Stimulated activated CD8-positive, alpha-beta memory T cell treated with anti-CD3 and anti-CD28 coated beads, Interleukin-12 subunit alpha, Interleukin-12 subunit beta, amount 100 ng/mL, for 4 hours (primary cell): Measurements from ENCODE around the gene IGF2BP1.
"Not testable (repeated sequence)": the region's sequence is repeated elsewhere in the genome, so short reads cannot be mapped to it uniquely, and the experiment has no call there.

Experiments used
- DNase-seq: peaks from one replicate; pipeline ENCODE4 v3.0.0-alpha.2; 2020; ENCODE audit warnings: low read depth

Gene IGF2BP1

DNA sequence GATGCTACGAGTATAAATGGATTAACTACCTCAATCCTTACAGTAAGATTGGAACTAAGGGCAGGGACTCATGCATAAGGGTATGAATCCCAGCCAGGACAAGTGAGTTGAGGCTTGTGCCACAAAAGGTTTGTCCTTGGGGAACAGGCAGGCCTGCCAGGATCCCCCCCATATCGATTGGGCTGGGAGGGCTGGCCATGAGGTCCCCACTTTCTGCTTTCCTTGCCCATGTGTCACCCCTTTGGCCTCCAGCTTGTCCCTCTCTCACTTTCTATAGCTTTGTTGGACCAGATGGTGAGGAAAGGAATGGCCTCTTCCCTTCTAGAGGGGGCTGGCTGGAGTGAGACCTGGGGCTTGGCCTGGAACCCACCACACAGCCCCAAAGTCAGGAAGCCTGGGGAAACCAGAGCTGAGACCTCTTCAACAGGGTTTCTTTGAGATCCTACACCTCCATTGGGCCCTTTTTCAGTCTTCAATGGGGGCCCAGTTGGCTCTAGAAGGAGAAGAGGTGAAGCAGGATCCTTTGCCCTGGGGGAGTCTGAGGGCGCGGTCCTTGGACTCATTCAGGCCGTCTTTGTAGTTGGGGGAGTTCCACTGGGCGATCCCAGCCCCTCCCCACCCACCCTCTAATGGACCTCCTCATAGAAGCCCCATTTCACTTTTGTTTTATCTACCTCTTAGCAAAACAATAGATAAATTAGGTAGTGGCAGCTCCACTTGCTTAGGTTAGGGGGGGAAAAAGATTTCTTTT is 57.3 kb downstream of the IGF2BP1 start:
- no peak for DNase-seq

DNA sequence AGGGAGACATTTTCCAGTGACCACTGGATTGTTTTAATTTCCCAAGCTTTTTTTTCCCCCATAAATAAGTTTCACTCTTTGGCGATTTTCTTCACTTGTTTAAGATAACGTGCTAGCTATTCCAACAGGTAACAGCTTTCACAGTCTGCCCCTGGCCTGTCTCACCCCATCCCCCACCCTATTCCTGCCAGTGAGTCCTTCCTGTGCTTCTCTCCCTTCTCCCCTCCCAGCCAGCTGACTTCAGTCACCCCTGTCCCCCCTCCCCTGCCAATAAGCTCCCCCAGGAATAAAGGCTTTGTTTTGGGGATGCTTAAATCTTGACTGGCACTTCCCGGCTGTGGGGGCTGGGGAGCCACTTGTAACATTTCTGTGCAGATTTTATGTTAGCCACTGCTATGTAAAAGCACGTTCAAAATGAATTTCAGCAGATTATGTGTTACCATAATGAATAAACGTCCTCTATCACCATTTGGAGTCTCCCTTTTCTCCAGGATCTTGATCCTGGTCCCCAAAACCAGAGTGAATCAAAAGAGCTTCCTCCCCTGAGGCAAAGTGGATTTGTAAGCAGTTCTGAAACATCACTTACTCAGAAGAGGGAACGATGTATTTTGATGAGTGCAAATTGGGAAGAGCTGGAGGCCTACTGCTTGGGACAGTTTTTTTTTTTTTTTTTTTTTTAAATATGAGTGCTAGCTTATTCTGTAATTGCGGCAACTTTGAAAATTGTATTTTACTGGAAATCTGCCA is 58.2 kb downstream of the IGF2BP1 start:
- DNase-seq: no peak

DNA sequence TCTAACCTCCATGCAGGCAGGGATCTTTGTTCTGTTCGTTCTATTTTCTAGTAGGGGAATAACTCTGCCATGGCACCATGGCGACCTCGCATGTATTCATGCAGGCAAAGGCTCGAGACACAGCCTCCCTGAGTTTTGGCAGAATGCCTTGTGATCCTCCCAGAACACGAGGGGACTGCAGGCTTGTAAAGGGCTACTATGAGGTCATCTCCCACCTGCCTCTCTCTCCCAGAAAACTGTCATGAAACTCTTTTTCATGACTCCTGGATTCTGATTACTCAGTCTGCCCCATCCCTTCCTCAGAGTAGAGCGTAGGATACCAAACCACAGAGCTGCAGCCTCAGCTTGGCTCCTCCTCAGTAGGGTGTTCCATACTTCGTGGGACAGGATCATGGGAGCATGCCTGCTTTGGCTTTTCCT is 64.3 kb downstream of the IGF2BP1 start:
- DNase-seq: no peak

DNA sequence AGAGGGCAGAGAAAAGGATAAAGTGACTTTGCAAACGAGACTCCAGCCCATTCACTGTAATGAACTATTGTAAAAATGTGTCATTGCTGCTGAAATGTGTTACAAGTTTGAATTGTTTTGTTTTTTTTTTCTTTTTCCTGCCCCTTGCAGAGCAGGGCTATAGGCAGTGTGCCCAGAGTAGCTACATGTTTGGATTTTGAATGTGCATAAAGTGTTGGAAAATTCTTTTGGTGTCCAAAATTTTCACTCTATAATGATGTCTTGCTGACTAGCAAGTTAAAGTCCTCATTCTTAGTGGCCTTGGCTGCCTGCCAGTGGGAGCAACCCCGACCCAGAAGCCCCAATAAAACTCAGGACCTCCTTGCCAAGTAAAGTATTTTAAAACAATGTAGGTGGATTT is 66.5 kb downstream of the IGF2BP1 start:
- no peak for DNase-seq

DNA sequence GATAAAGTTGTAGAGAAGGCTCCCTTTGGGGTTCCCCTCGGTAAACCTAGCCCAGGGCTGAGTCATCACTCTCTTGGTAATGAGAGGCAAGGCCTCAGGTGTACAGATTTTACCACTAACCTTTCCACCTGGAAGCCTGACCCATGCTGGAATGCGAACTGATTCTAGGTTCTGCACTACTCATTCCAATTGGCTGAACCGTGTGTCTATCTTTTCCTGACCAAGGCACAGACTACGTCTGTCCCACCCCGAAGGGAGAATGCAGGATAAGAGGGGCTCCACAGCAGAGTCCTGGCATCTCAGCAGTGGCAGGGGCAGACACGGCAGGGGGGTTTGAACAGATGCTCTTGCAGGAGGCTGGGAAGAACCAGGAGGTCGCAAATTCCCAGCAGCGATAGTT is 70.0 kb downstream of the IGF2BP1 start:
- DNase-seq: no peak

DNA sequence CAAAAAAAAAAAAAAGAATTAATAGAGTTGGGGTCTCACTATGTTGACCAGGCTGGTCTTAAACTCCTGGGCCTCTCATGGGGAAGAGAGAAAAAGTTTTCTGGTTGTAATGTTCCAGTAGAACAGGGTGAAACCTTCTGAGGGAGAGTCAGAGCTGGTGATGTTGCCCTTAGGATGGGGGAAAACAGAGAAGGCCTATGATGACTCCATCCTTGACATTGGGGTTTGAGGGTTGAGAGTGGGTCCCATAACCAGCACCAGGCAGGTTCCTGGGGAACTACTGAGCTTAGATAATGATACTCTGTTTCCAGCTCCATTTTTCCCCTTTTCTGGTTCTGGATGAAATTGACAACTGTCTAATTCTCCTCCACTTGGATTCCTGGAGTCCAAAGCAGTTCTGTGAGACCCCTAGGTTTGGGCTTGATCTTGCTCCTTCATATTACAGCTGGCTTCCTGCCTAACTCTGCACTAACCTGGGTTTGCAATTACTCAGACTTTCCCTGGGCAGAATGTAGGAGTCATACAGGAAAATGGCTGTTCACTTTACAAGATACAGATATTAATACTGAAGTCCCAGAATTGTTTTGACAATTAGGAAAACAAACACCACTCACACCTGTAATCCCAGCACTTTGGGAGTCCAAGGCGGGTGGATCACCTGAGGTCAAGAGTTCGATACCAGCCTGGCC is 72.5 kb downstream of the IGF2BP1 start:
- no peak for DNase-seq

DNA sequence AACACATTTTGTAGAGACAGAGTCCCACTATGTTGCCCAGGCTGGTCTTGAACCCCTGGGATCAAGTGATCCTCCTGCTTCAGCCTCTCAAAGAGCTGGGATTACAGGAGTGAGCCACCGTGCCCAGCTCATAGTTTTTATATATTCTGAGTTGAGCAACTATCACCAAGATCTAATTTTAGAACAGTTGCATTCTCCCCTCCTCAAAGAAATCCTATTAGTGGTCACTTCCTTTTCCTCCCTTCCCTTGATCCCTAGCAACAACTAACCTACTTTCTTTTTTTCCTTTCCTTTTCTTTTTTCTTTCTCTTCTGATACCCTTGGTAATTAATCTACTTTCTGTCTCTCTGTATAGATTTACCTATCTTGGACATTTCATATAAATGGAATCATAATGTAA is 73.9 kb downstream of the IGF2BP1 start:
- DNase-seq: no peak

DNA sequence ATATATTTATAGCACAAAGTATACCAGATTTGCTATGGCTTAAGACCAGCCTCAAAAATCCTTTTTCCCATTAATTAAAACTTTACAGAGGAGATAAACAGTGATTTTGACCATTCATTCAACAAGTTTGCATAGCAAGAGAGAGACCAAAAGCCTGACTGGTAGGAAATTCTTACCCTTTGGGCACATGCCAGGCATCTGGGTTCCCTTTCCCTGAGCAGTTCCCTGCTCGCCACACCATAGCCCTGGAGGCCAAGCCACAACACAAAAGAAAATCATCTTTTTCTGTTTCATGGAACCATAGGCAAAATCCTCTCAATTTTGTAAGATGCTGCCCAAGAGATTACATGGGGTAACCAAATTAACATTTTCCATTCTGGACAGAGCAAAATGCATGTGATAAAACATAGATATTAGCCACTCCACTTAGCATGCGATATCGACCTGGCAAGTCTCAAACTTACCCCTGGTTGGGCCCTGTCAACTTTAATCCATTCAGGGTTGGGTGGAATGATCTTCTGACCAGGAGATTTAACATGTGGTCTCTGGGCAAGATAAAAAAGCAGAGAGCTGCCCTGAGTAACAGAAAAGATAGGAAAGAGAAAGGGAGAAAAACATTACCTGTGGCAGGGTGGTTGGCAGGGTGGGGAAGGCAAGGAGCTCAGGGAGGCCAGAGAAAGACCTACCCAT is 77.8 kb downstream of the IGF2BP1 start:
- no peak for DNase-seq

DNA sequence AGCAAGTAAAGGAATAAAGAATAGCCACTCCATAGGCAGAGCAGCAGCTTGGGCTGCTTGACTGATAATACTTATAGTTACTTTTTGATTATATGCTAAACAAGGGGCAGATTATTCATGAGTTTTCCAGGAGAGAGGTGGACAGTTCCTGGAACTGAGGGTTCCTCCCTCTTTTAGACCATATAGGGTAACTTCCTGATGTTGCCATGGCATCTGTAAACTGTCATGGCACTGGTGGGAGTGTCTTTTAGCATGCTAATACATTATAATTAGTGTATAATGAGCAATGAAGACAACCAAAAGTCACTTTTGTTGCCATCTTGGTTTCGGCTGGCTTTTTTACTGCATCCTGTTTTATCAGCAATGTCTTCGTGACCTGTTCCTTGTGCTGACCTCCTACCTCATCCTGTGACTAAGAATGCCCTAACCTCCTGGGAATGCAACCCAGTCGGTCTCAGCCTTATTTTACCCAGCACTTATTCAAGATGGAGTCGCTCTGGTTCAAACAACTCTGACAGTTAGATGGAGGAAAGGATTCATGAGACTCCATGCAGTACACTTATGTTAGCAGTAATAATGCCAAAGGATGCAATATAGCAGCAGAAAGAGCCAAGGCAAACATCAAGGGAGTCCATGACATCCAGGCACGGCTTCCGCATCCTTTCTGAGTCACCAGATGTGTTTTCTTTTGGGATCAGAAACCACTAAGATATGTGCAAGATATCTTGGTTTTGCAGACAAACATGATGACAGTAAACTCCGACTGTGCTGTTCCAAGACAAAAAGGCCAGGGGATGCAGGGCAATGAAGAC is 79.6 kb downstream of the IGF2BP1 start:
- no peak for DNase-seq

DNA sequence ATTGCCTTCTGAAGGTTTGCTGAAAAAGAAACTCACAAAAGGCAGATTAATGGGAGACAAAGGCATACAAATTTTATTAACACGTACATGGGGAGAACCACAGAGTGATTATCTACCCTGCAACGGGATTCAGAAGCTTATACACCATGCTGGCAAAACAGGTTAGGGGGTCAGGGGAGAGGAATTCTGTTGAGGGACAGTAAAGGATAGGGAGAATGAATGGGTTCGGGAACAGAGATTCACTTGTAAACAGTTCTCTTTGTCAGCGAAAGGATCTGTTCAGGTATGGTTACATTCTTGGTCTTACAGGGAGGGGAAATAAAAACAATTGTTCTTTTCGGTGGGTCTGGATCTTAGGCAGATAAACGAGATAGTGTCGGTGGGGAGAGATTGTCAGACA is 81.1 kb downstream of the IGF2BP1 start:
- no peak for DNase-seq

DNA sequence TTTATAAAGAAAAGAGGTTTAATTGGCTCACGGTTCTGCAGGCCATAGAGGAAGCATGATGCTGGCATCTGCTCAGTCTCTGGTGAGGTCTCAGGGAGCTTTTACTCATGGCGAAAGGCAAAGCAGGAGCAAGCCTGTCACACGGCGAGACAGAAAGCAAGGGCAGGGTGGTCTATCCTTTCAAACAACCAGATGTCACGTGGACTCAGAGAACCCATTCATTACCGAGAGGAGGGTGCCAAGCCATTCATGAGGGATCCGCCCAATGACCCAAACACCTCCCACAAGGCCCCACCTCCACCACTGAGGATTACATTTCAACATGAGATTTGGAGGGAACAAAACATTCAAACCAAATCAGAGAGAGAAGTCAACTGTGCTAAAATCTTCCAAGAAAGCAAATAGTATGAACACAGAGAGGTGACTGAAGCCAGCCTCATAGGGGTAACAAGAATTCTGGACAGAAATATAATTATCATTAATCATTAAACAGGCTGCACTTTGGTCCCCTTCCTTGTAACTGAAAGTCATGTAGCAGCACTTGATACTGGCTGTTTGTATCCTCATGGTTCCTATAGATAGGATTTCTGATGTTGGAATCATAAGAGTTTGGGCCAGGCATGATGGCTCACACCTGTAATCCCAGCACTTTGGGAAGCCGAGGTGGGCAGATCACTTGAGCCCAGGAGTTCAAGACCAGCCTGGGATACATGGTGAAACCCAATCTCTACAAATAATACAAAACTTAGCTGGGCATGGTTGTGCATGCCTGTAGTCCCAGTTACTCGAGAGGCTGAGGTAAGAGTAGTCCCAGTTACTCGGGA is 82.9 kb downstream of the IGF2BP1 start:
- no peak for DNase-seq

DNA sequence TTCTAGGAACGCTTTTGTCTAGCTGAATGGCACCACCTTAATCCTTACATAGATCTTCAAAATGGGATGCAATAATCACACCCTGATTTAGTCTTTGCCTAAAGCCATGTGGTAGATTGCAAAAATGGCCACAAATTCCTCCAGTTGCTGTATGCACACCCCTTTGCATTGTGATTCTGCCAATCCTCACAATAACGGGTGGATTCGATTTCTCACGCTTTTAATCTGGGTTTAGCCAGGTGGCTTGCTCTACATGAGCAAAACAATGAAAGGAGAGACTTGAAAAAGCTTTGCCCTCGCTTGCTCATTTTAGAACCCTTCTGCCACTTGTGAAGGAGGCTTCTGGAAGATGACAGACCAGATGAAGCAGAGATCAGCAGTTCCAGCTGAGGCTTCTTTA is 85.0 kb downstream of the IGF2BP1 start:
- no peak for DNase-seq

DNA sequence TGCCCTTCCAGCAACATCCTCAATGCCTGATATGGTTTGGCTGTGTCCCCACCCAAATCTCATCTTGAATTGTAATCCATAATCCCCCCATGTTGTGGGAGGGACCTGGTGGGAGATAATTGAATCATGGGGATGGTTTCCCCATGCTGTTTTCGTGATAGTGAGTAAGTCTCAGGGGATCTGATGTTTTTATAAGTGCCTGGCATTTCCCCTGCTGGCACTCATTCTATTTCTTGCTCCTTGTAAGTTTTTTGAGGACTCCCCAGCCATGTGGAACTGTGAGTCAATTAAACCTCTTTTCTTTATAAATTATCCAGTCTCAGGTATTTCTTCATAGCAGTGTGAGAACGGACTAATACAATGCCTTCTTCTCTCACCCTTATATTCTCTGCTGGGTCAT is 87.9 kb downstream of the IGF2BP1 start:
- DNase-seq: not testable (repeated sequence)

DNA sequence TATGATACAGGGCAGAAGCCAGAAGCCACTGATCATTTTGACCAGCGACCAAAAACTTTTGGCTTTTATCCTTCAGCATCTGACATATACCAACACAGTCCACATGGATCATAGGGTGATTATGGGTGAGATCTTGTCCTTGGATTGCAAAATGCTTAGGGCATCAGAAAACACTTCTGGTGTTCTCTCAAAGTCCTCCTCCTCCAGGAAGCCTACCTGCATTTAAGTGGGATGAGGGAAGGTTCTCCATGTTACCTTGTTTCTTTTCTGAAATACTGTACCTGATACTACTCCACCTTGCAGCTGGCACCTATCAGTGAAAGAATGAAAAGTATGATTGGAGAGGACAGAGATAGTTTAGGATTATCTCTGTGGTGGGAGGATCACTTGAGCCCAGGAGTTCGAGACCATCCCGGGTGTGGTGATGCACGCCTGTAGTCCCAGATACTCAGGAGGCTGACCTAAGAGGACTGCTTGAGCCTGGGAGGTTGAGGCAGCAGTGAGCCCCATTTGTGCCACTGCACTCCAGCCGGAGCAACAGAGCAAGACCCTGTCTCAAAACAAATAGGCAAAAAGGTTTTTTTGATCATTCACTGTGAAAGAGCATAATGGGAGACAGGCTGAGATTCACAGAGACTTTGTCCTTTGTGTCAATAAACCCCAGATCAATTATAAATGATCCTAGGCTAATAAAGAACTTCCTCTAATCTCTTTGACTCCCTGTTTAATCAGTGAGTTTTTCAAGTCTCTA is 88.6 kb downstream of the IGF2BP1 start:
- DNase-seq: no peak

DNA sequence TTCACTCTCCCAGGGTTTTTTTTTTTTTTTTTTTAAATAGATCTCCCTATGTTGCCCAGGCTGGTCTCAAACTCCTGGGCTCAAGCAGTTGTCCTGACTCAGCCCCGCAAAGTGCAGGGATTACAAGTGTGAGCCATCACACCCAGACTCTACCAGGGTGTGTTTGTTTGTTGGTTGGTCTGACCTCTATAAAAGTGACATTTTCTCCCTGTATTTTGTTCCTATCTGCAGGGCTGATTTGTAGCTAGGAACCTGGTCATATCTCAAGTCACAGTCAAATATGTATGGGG is 89.1 kb downstream of the IGF2BP1 start:
- DNase-seq: no peak

DNA sequence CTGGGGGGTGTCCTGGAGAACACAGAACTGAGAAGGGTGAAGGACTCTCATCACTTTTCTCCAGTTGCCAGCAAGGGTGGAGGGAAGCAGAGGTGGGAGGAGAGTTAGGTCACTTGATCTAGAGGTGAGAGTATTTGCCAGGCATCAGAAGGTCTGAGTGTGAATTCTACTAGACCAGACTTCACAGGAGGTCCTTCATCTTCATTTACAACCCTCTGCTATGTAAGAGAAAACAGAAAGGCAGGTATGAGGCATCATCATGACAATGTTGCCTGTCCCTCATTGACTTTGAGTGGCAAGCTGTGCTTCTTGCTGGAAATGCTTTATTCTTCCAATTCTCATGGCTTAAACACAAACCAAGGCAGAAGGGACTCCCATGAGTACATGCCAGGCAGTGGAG is 89.5 kb downstream of the IGF2BP1 start:
- no peak for DNase-seq

DNA sequence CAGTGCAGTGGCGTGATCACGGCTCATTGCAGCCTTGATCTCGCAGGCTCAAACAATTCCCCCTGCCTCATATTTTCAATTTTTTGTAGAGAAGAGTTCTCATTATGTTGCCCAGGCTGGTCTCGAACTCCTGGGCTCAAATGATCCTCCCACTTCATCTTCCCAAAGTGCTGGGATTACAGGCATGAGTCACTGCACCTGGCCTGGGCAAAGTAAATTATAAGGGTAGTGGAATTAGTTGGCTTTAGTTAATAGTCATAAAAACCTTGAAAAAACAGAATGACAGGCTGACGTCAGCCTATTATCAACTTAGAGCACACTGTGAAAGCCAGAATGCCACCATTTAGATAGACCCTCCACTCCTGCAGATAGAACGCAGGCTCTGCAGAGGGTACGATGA is 91.9 kb downstream of the IGF2BP1 start:
- DNase-seq: no peak

DNA sequence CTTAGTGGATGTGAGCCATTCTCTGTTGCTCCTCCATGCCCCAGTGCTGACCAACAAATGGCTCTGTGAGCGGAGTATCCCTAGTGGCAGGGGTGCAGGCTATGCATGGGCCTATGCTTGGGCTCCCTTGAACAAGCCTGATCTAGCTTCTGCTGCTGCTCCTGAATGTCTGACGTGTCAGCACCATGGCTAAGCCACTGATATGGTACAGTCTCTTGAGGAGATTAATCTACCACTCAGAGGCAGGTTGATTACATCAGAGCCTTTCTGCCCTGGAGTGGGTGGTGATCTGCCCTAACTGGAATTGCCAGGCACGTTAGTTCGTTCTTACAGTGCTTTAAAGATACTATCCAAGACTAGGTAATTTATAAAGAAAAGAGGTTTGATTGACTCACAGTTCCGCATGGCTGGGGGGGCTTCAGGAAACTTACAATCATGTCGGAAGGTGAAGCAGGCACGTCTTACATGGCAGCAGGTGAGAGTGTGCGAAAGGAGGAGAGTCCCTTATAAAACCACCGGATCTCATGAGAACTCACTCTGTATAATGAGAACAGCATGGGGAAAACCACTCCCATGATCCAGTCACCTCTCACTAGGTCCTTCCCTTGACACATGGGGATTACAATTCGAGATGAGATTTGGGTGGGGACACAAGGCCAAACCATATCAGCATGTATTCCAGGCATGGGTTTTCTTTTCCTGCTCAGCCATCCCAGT is 93.9 kb downstream of the IGF2BP1 start:
- no peak for DNase-seq

DNA sequence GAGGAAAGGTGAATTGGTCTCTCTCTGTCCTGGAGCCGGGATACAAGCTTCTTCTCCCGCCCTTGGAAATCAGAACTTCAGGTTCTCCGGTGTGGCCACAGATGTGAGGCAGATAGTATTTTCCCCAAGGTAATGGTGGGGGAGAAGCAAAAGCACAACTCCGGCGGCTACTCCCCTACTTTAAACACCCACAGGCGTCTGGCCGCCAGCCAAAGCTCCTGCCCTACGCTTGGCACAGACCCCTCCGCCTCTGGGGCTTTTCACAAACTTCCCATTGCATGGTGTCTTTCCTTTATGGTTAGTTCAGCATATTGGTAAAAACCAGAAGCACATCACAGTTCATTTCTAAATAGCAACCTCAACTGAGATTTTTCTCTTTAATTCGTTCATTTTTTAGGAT is 95.9 kb downstream of the IGF2BP1 start:
- DNase-seq: no peak

DNA sequence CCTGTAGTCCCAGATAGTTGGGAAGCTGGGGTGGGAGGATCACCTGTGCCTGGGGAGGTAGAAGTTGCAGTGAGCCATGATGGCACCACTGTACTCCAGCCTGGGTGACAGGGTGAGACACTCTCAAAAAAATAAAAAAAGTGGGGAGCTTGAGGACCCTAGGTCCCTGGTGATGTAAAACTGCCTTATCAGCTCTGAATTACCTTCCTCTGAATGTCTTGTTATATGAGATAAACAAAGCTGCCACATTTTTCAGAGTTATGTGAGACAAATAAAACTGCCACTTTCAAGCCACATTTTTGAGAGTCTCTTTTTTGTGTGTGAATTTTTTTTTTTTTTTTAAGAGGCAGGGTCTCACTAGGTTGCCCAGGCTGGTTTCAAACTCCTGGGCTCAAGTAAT is 103.4 kb downstream of the IGF2BP1 start:
- no peak for DNase-seq
